Measurements from ENCODE around the gene TACC2.

Gene TACC2

GRCh38 chr10:122220736-122221135 lies 231.8 kb downstream of the TACC2 start:
- no peak for TF ChIP-seq CTCF (IDR thresholded peaks at IDR 0.05; ENCODE audit: low read depth, low read length)
- no peak overlapping the region for H3K4me3 ChIP-seq (ENCODE audit: low read depth, low read length)

- TF ChIP-seq CTCF (IDR thresholded peaks at IDR 0.05; ENCODE audit: low read depth, low read length) = no peak
- H3K4me3 ChIP-seq (ENCODE audit: low read depth, low read length) = no peak overlapping the region
Observed at GRCh38 chr10:122221958-122222357, 233.0 kb downstream of the TACC2 start.

GRCh38 chr10:122222638-122223037 lies 233.7 kb downstream of the TACC2 start:
- no peak for TF ChIP-seq CTCF (IDR thresholded peaks at IDR 0.05; ENCODE audit: low read depth, low read length)
- H3K4me3 ChIP-seq (ENCODE audit: low read depth, low read length) = no peak overlapping the region

GRCh38 chr10:122224159-122224558 lies 235.2 kb downstream of the TACC2 start:
- TF ChIP-seq CTCF (IDR thresholded peaks at IDR 0.05; ENCODE audit: low read depth, low read length) = no peak

GRCh38 chr10:122225330-122225729 lies 236.4 kb downstream of the TACC2 start:
- H3K4me3 ChIP-seq (ENCODE audit: low read depth, low read length) = no peak overlapping the region
- no peak for TF ChIP-seq CTCF (IDR thresholded peaks at IDR 0.05; ENCODE audit: low read depth, low read length)

More at GRCh38 chr10:122224159-122224558, 235.2 kb downstream of the TACC2 start:
- no peak overlapping the region for H3K4me3 ChIP-seq (ENCODE audit: low read depth, low read length)

- no peak overlapping the region for H3K4me3 ChIP-seq (ENCODE audit: low read depth, low read length)
- TF ChIP-seq CTCF (IDR thresholded peaks at IDR 0.05; ENCODE audit: low read depth, low read length) = no peak
Observed at GRCh38 chr10:122227754-122228153, 238.8 kb downstream of the TACC2 start.

GRCh38 chr10:122229666-122230065 lies 240.7 kb downstream of the TACC2 start:
- TF ChIP-seq CTCF (IDR thresholded peaks at IDR 0.05; ENCODE audit: low read depth, low read length) = no peak
- no peak overlapping the region for H3K4me3 ChIP-seq (ENCODE audit: low read depth, low read length)
